Measurements from ENCODE around the gene ZNF208.
"Not testable (repeated sequence)": the region's sequence is repeated elsewhere in the genome, so short reads cannot be mapped to it uniquely, and the experiment has no call there.

The ZNF208 gene

DNA sequence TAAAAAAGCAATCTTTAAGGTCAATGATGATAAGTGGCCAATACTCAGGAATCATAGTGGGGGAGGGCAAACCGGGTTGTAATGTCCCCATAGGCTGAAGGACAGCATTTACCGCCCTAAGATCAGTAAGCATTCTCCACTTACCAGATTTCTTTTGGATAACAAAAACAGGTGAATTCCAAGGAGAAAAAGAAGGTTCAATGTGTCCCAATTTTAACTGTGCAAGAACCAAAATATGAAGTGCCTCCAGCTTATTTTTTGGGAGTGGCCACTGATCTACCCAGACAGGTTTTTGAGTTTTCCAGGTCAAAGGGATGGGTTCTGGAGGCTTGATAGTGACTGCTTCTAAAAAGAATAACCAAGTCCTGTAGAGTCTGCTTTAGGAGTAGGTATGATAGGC lies 125.2 kb downstream of the ZNF208 start:
- DNase-seq: not testable (repeated sequence)

DNA sequence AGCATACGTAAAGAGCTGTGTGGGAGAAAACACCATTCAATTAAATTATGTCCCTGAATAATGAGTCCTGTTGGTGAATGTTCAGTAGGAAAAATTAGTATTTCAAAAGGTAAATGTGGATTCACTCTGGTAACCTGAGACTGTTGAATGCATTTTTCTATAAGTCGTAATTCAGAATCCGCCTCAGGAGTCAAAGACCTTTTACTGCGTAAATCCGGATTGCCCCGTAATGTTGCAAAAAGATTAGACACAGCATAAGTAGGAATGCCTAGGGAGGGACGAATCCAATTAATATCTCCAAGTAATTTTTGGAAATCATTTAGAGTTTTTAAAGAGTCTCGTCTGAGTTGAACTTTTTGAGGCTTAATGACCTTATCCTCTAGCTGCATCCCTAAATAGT lies 126.0 kb downstream of the ZNF208 start:
- not testable (repeated sequence) for DNase-seq

DNA sequence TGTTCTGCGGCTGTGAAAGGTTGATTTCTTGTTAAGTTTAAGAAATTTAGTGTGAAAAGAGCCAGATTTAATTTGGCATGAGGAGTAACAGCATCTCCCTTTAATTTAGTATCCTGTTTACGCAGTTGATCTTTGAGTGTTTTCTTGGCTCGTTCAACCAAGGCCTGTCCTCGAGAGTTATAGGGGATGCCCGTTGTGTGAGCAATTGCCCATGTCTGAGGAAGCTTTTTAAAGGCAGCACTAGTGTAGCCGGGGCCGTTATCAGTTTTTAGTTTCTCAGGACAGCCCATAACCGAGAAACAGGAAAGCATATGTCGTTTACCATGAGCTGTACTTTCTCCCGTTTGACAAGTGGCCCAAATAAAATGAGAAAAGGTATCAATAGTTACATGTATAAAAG lies 127.2 kb downstream of the ZNF208 start:
- DNase-seq: no peak
